Measurements from ENCODE around the gene INO80D. TPM values are rescaled to one million over a fixed set of nuclear protein-coding genes. Genes with fewer than 3 reads are reported as not detected.

Gene INO80D
- total RNA-seq, 1 donor from 2014 or later: 26.0 TPM

GRCh38 chr2:206096876-206097275 is 10.9 kb upstream of the INO80D start:
- no peaks in the 10 kb centered on the region for H3K4me1 Mint-ChIP-seq (ENCODE audit: low read depth)
- H3K4me3 Mint-ChIP-seq (ENCODE audit: low read depth): no peak overlapping the region
- H3K27ac Mint-ChIP-seq: no peak overlapping the region
- intact Hi-C loops (cut with micrococcal nuclease): no loop called here
- H3K9me3 Mint-ChIP-seq: no peaks in the 10 kb centered on the region
- no peaks in the 10 kb centered on the region for H3K27me3 Mint-ChIP-seq (ENCODE audit: low read depth)
- DNase-seq (ENCODE audit: low spot score): no peak
- H3K36me3 Mint-ChIP-seq (ENCODE audit: low read depth): no peaks in the 10 kb centered on the region

- Mint-ChIP-seq H3K27ac (no peak overlapping the region), H3K27me3 (ENCODE audit: low read depth) (no peaks in the 10 kb centered on the region), H3K4me3 (ENCODE audit: low read depth) (no peak overlapping the region), H3K4me1 (ENCODE audit: low read depth) (peaks cover 2% of the 10 kb centered on the region), H3K36me3 (ENCODE audit: low read depth) (no peaks in the 10 kb centered on the region), H3K9me3 (no peaks in the 10 kb centered on the region)
- intact Hi-C loops (cut with micrococcal nuclease): no loop called here
- no peak for DNase-seq (ENCODE audit: low spot score)
Measured at GRCh38 chr2:206095536-206096332, 9.8 kb upstream of the INO80D start.

- Mint-ChIP-seq H3K27me3 (ENCODE audit: low read depth) (no peaks in the 10 kb centered on the region), H3K36me3 (ENCODE audit: low read depth) (peaks cover 9% of the 10 kb centered on the region), H3K27ac (no peak overlapping the region), H3K4me1 (ENCODE audit: low read depth) (peaks cover 3% of the 10 kb centered on the region), H3K4me3 (ENCODE audit: low read depth) (no peak overlapping the region), H3K9me3 (no peaks in the 10 kb centered on the region)
- intact Hi-C loops (cut with micrococcal nuclease): no loop called here
- DNase-seq (ENCODE audit: low spot score): no peak
Measured at GRCh38 chr2:206092297-206092696, 6.3 kb upstream of the INO80D start.

- no peak for DNase-seq (ENCODE audit: low spot score)
- intact Hi-C loops (cut with micrococcal nuclease): loop anchor here (5.0 to 10.0 kb wide), 3 partner anchors 56 to 677 kb away; partner anchors contain the start of genes FASTKD2, MDH1B and ZDBF2
- no peak overlapping the region for H3K27ac Mint-ChIP-seq
- no peaks in the 10 kb centered on the region for H3K27me3 Mint-ChIP-seq (ENCODE audit: low read depth)
- peaks cover 16% of the 10 kb centered on the region for H3K36me3 Mint-ChIP-seq (ENCODE audit: low read depth)
- no peaks in the 10 kb centered on the region for H3K9me3 Mint-ChIP-seq
- H3K4me3 Mint-ChIP-seq (ENCODE audit: low read depth): no peak overlapping the region
- H3K4me1 Mint-ChIP-seq (ENCODE audit: low read depth): peaks cover 19% of the 10 kb centered on the region
Measured at GRCh38 chr2:206088248-206088647, 2.3 kb upstream of the INO80D start.

GRCh38 chr2:206086716-206087350 is 859 bp upstream of the INO80D start:
- intact Hi-C loops (cut with micrococcal nuclease): loop anchor here (1.0 to 10.0 kb wide), 4 partner anchors 55 to 678 kb away; partner anchors contain the start of genes EEF1B2, FASTKD2, MDH1B and NDUFS1
- Mint-ChIP-seq H3K9me3 (no peaks in the 10 kb centered on the region), H3K36me3 (ENCODE audit: low read depth) (peaks cover 16% of the 10 kb centered on the region), H3K4me3 (ENCODE audit: low read depth) (peak overlapping the region; percentile 97), H3K4me1 (ENCODE audit: low read depth) (peaks cover 20% of the 10 kb centered on the region), H3K27me3 (ENCODE audit: low read depth) (no peaks in the 10 kb centered on the region), H3K27ac (peak overlapping the region; percentile 65)
- no peak for DNase-seq (ENCODE audit: low spot score)

- Mint-ChIP-seq H3K9me3 (no peaks in the 10 kb centered on the region), H3K27ac (peak overlapping the region; percentile 98), H3K4me1 (ENCODE audit: low read depth) (peaks cover 20% of the 10 kb centered on the region), H3K4me3 (ENCODE audit: low read depth) (peak overlapping the region; percentile 97), H3K36me3 (ENCODE audit: low read depth) (peaks cover 16% of the 10 kb centered on the region), H3K27me3 (ENCODE audit: low read depth) (no peaks in the 10 kb centered on the region)
- peak; percentile 48 for DNase-seq (ENCODE audit: low spot score)
- intact Hi-C loops (cut with micrococcal nuclease): loop anchor here (5.0 to 10.0 kb wide), 3 partner anchors 53 to 680 kb away; partner anchors contain the start of genes FASTKD2, MDH1B and ZDBF2
Measured at GRCh38 chr2:206084870-206085741, 868 bp downstream of the INO80D start.

GRCh38 chr2:206084439-206084869 is 1.5 kb downstream of the INO80D start:
- intact Hi-C loops (cut with micrococcal nuclease): loop anchor here (10.0 kb wide), 2 partner anchors 190 to 680 kb away; partner anchors contain the start of genes FASTKD2, MDH1B and ZDBF2
- peak; percentile 21 for DNase-seq (ENCODE audit: low spot score)
- peaks cover 18% of the 10 kb centered on the region for H3K36me3 Mint-ChIP-seq (ENCODE audit: low read depth)
- H3K27ac Mint-ChIP-seq: peak overlapping the region; percentile 98
- H3K4me1 Mint-ChIP-seq (ENCODE audit: low read depth): peaks cover 26% of the 10 kb centered on the region
- H3K27me3 Mint-ChIP-seq (ENCODE audit: low read depth): no peaks in the 10 kb centered on the region
- no peaks in the 10 kb centered on the region for H3K9me3 Mint-ChIP-seq
- peak overlapping the region; percentile 97 for H3K4me3 Mint-ChIP-seq (ENCODE audit: low read depth)

GRCh38 chr2:206083602-206084438 is 2.2 kb downstream of the INO80D start:
- H3K4me1 Mint-ChIP-seq (ENCODE audit: low read depth): peaks cover 27% of the 10 kb centered on the region
- peaks cover 15% of the 10 kb centered on the region for H3K36me3 Mint-ChIP-seq (ENCODE audit: low read depth)
- intact Hi-C loops (cut with micrococcal nuclease): loop anchor here (10.0 kb wide), 2 partner anchors 191 to 681 kb away; partner anchors contain the start of genes FASTKD2, MDH1B and ZDBF2
- peak overlapping the region; percentile 97 for H3K4me3 Mint-ChIP-seq (ENCODE audit: low read depth)
- H3K27me3 Mint-ChIP-seq (ENCODE audit: low read depth): no peaks in the 10 kb centered on the region
- no peaks in the 10 kb centered on the region for H3K9me3 Mint-ChIP-seq
- peak; percentile 15 for DNase-seq (ENCODE audit: low spot score)
- H3K27ac Mint-ChIP-seq: peak overlapping the region; percentile 98

GRCh38 chr2:206082298-206082843 is 3.6 kb downstream of the INO80D start:
- no peak for DNase-seq (ENCODE audit: low spot score)
- Mint-ChIP-seq H3K4me1 (ENCODE audit: low read depth) (peaks cover 27% of the 10 kb centered on the region), H3K27me3 (ENCODE audit: low read depth) (no peaks in the 10 kb centered on the region), H3K4me3 (ENCODE audit: low read depth) (no peak overlapping the region), H3K27ac (no peak overlapping the region), H3K36me3 (ENCODE audit: low read depth) (peaks cover 15% of the 10 kb centered on the region), H3K9me3 (no peaks in the 10 kb centered on the region)
- intact Hi-C loops (cut with micrococcal nuclease): loop anchor here (10.0 kb wide), 2 partner anchors 192 to 682 kb away; partner anchors contain the start of genes FASTKD2, MDH1B and ZDBF2

- Mint-ChIP-seq H3K9me3 (no peaks in the 10 kb centered on the region), H3K4me3 (ENCODE audit: low read depth) (no peak overlapping the region), H3K27ac (no peak overlapping the region), H3K4me1 (ENCODE audit: low read depth) (peaks cover 23% of the 10 kb centered on the region), H3K36me3 (ENCODE audit: low read depth) (peaks cover 10% of the 10 kb centered on the region), H3K27me3 (ENCODE audit: low read depth) (no peaks in the 10 kb centered on the region)
- DNase-seq (ENCODE audit: low spot score): no peak
- intact Hi-C loops (cut with micrococcal nuclease): loop anchor here (10.0 kb wide), 2 partner anchors 194 to 684 kb away; partner anchors contain the start of genes FASTKD2, MDH1B and ZDBF2
Measured at GRCh38 chr2:206080927-206081326, 5.0 kb downstream of the INO80D start.

- Mint-ChIP-seq H3K27ac (no peak overlapping the region), H3K27me3 (ENCODE audit: low read depth) (no peaks in the 10 kb centered on the region), H3K36me3 (ENCODE audit: low read depth) (peaks cover 13% of the 10 kb centered on the region), H3K4me3 (ENCODE audit: low read depth) (no peak overlapping the region), H3K9me3 (no peaks in the 10 kb centered on the region), H3K4me1 (ENCODE audit: low read depth) (peaks cover 24% of the 10 kb centered on the region)
- DNase-seq (ENCODE audit: low spot score): no peak
- intact Hi-C loops (cut with micrococcal nuclease): loop anchor here (10.0 kb wide), 2 partner anchors 195 to 685 kb away; partner anchors contain the start of genes FASTKD2, MDH1B and ZDBF2
Measured at GRCh38 chr2:206079699-206080465, 6.1 kb downstream of the INO80D start.

All from activated T-helper 2 cell treated with anti-CD3 and anti-CD28 coated beads, Interferon-gamma antibody, Interleukin-2, Interleukin-4, amounts not matched to agents 10 μg/mL and 5 μg/mL and 100 μg/mL, durations not matched to agents 14 hours and 24 hours and 36 hours (primary cell).